Right lobe of liver (tissue), 4 donors: ENCODE results near the gene CCDC88C.

ENCODE experiments used
- POLR2A ChIP-seq: fragments of 450-650 bp; IDR thresholded peaks from one replicate; pipeline ENCODE4 v1.6.1; 2017; ENCODE audit warnings: antibody characterized with exemption, mild to moderate bottlenecking
- TF ChIP-seq, protein P1 (sequence below), 4 donors: fragments of 200-600 bp in 3 of 4; fragments of 450-650 bp in 1 of 4; IDR thresholded peaks; one replicate each; pipeline versions ENCODE4 v1.5.1 to v1.8.0; 2016 to 2022; ENCODE audit warnings: antibody characterized with exemption in 4 of 4, mild to moderate bottlenecking in 2 of 4
- donor health status: DM: no; HTN: no; CAD: no.
- donor health status: DM: no; HTN: no; CAD: no.
- donor health status: DM: no; HTN: yes; CAD: no.

DNA sequence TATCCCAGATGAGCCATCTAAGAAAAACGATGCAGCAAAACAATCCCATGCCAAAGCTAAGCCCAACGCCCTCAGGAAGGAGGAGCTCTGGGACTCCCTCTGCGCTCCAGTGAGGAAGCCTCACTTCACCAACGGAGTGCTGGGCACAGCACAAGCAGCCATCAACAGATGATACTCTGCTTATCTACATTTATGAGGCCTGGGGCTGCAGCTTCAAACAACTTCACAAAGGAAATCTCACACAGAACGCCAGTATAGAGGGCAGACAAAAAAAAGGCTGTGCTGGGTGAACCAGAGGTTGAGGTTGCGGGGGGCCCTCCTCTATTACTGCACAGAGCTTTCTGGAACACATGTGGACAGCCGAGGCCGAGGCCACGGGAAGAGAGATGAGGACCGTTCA, 138.3 kb downstream of the CCDC88C start:
- TF ChIP-seq, protein P1, sequence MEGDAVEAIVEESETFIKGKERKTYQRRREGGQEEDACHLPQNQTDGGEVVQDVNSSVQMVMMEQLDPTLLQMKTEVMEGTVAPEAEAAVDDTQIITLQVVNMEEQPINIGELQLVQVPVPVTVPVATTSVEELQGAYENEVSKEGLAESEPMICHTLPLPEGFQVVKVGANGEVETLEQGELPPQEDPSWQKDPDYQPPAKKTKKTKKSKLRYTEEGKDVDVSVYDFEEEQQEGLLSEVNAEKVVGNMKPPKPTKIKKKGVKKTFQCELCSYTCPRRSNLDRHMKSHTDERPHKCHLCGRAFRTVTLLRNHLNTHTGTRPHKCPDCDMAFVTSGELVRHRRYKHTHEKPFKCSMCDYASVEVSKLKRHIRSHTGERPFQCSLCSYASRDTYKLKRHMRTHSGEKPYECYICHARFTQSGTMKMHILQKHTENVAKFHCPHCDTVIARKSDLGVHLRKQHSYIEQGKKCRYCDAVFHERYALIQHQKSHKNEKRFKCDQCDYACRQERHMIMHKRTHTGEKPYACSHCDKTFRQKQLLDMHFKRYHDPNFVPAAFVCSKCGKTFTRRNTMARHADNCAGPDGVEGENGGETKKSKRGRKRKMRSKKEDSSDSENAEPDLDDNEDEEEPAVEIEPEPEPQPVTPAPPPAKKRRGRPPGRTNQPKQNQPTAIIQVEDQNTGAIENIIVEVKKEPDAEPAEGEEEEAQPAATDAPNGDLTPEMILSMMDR (IDR thresholded peaks at IDR 0.05): no peak
- no peak for TF ChIP-seq POLR2A
